IPS-18c (cell line): ENCODE measurements around the gene TNKS1BP1.
"Not testable (repeated sequence)": the region's sequence is repeated elsewhere in the genome, so short reads cannot be mapped to it uniquely, and the experiment has no call there.

Source experiments
- H3K4me3 ChIP-seq: 2 replicates; pipeline ENCODE4 v1.7.0; 2013; ENCODE audit warnings: low read depth, mild to moderate bottlenecking, low read length, moderate library complexity; ENCODE audit not compliant: insufficient read depth
- H3K9me3 ChIP-seq: one replicate; pipeline ENCODE4 v1.6.1; 2013; ENCODE audit warnings: mild to moderate bottlenecking, low read length, moderate library complexity; ENCODE audit not compliant: control insufficient read depth, insufficient read depth

TNKS1BP1 gene

GRCh38 chr11:57324886-57325734 is at the start of gene TNKS1BP1:
TNKS1BP1 (minus strand) TSS chr11:57324952; CDS start chr11:57321885, 3,067 bp downstream.
- Histone ChIP-seq H3K9me3 (no peaks in the 10 kb centered on the region), H3K4me3 (peak within 1 kb of the TSS; percentile 78)

GRCh38 chr11:57373146-57373545 is 48.4 kb upstream of the TNKS1BP1 start:
- Histone ChIP-seq H3K9me3 (no peaks in the 10 kb centered on the region), H3K4me3 (no peak overlapping the region)

DNA sequence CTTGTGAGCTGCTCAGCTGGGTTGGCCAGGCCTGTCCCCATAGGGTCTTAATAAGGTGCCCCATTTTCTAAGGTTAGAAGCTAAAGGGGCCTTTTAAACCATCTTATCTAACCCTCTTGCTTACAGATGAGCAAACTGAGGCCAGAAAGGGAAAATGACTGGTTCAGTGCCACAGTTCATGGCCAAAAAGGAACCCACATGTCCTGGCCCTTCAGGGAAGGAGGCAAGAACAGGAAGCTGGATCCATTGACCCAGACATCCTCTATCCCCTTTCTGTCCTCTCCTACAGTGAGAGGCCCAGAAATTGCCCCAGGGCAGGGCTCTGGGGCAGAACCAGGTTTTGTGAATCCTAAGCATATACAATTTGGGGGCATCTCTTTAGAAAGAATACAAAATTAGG is 46.2 kb upstream of the TNKS1BP1 start:
- Histone ChIP-seq H3K9me3 (no peaks in the 10 kb centered on the region), H3K4me3 (no peak overlapping the region)

DNA sequence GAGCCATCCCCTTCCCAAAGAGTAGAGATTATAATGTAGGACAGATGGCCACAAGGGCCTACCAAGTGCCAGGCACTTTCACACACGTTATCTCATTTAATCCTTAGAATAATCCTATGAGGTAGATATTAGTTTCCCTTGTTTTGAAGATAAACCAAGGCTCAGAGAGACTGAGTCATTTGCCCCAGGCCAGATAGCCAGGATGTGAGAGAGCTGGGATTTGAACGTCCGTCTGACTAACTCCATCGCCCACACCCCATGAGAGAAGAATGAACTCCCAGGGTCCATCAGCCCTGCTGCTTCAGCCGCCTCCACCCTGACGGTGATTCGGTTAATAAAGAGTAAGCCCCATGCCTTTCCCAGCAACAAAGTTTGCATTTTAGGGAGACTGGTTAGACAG is 45.5 kb upstream of the TNKS1BP1 start:
- Histone ChIP-seq H3K4me3 (no peak overlapping the region), H3K9me3 (no peaks in the 10 kb centered on the region)

GRCh38 chr11:57368845-57369232 is 44.1 kb upstream of the TNKS1BP1 start:
- Histone ChIP-seq H3K9me3 (no peaks in the 10 kb centered on the region), H3K4me3 (no peak overlapping the region)

DNA sequence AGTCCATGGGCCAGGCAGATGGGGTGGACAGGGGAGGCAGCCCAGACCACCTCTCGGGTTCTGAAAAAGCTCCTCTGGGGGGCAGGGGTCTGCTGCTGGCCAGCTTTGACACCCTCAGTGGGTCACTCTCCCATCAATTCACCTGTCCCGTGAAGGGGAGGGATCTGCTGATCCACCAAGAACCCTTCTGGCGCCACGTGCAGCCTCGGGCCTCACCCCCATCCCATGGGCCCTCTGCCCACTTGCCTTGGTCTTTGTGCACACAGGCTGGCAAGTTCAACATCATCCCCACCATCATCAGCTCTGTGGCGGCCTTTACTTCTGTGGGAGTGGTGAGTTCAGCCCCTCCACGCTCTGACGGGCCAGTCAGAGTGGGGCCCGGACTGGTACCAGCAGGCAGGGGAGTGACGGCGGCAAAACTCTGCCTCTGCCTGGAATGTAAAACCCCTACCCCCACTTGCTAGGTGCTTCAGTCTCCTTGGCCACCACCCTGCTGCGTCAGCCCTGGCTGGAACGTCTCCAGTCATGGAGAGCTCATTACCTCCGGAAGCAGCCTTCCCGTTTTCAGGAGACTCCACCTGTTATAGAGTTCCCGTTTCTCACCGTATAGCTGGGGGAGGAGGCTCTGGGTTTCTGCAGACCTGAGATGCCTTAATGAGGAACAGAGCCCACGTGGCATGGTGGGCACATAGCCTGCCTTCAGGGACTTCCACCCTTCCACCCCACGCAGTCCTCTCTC is 43.5 kb upstream of the TNKS1BP1 start:
- H3K9me3 ChIP-seq, result no peaks in the 10 kb centered on the region
- H3K4me3 ChIP-seq, result no peak overlapping the region

DNA sequence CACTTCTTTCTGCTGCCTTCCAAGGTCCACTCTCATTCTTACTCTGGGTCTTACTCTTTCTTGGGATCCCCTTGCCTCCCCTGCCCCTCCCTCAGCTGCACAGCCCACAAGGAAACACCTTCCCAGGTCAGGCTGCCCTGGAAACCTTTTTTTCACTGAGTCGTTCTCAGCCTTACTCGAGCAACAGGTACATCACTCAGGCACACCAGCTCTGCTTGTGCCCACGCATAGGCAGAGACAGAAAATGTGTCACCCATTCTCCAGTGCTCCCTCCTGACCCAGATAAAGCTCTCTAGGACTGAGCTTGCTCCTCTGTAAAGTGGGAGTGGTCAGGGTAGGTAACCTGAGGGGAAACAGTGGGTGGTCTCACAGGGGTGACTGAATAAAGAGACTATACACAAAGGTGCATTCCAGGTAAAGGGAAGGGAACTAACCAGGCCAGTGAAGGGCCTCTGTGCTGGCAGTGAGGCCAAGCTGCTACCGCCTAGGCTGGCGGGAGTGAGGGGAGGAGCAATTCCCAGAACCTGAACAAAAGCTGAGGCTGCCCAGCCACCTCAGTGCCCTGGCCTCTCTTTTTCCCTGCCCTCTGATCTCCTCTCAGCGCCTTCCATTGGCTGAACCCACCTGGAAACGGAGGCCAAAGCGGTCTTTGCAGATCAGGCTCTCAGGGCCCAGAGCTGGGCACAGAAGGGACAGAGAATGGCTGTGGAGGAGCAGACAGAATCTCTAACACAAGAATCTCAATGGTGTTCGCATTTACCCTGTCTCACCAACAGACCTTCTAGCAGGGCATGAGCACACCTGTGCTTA is 40.3 kb upstream of the TNKS1BP1 start:
- Histone ChIP-seq H3K9me3 (no peaks in the 10 kb centered on the region), H3K4me3 (no peak overlapping the region)

GRCh38 chr11:57363131-57364080 is 38.7 kb upstream of the TNKS1BP1 start:
- Histone ChIP-seq H3K9me3 (no peaks in the 10 kb centered on the region), H3K4me3 (no peak overlapping the region)

DNA sequence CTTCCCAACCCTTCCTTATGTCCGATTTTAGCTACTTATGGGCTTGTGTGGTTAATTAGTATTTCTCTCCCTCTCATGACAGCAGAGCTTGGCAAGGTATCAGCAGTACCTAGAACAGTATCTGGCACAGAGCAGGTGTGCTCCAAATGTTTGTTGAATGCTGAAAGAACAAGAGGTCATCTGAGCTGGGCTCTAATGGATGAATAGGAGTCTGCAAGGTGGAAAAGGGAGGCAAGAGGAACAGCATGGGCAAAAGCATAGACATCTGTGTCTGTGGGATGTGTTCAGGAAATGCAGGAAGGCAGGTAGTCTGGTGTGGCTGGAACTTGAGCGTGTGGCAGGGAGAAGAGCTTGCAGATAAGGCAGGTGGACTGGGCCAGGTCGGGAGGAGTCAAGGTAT is 37.2 kb upstream of the TNKS1BP1 start:
- H3K9me3 ChIP-seq, result no peaks in the 10 kb centered on the region
- no peak overlapping the region for H3K4me3 ChIP-seq

GRCh38 chr11:57361420-57361819 is 36.7 kb upstream of the TNKS1BP1 start:
- not testable (repeated sequence) for H3K4me3 ChIP-seq, H3K9me3 ChIP-seq

DNA sequence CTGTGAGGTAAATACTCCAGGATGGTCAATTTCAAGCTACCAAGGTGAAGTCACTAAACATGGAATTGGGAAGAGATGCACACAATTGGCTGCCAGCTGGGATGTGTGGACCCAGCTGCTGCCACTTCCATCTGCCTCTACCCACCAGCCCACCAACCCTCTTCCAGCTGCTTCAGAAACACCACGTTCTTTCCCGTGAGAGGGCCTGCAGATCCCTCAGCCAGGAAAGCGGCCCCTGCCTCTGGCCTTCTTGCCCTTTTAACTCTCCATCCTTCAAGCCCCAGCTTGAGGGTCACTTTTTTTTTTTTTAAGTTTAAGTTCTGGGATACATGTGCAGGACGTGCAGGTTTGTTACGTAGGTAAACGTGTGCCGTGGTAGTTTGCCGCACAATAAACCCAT is 36.2 kb upstream of the TNKS1BP1 start:
- H3K4me3 ChIP-seq, result no peak overlapping the region
- no peaks in the 10 kb centered on the region for H3K9me3 ChIP-seq

- Histone ChIP-seq H3K9me3 (no peaks in the 10 kb centered on the region), H3K4me3 (no peak overlapping the region)
Measured at GRCh38 chr11:57359896-57360690, 35.3 kb upstream of the TNKS1BP1 start.

GRCh38 chr11:57359396-57359795 is 34.6 kb upstream of the TNKS1BP1 start:
- H3K4me3 ChIP-seq, result no peak overlapping the region
- H3K9me3 ChIP-seq, result no peaks in the 10 kb centered on the region

GRCh38 chr11:57358991-57359390 is 34.2 kb upstream of the TNKS1BP1 start:
- no peak overlapping the region for H3K4me3 ChIP-seq
- H3K9me3 ChIP-seq, result no peaks in the 10 kb centered on the region

DNA sequence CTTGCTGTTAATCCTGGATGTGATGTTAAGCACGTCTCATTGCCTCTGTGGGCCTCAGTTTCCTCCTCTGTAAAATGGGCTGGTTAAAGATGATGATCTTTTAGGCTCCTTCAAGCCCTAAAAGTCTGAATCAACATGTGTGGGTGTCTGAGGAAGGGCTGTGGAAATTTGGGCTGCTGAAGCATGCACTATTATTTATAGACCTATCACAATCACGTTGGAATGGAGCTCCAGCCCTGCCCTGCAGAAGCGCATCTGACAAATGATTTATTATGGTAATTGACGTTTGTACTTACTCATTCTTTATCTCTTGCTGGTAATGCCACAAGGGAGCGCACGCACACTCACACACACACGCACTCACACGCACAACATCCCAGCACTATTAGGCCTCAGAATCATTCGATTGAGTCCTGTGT is 33.8 kb upstream of the TNKS1BP1 start:
- H3K9me3 ChIP-seq, result no peaks in the 10 kb centered on the region
- no peak overlapping the region for H3K4me3 ChIP-seq

DNA sequence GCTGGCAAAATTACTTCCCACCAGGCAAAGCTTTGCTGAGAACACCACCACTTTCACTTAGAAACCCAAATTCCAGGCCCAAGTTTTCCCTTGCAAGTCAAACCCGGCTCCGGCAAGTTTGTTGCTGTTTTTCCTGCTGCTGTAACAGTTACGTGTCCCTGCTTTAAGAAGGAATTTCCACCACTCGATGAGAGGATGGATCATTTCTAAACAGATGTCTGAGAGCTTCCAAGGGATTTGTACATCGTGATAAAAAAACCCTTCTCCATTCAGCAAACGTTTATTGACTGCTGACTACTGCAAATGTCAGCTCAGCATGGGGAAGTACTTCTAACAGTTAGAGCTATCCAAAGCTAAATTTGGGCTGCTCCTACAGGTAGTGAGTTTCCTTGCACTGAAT is 33.1 kb upstream of the TNKS1BP1 start:
- Histone ChIP-seq H3K9me3 (no peaks in the 10 kb centered on the region), H3K4me3 (no peak overlapping the region)
